ENCODE data around the gene VSIG10.
"Not testable (repeated sequence)": the region's sequence is repeated elsewhere in the genome, so short reads cannot be mapped to it uniquely, and the experiment has no call there.

DNA sequence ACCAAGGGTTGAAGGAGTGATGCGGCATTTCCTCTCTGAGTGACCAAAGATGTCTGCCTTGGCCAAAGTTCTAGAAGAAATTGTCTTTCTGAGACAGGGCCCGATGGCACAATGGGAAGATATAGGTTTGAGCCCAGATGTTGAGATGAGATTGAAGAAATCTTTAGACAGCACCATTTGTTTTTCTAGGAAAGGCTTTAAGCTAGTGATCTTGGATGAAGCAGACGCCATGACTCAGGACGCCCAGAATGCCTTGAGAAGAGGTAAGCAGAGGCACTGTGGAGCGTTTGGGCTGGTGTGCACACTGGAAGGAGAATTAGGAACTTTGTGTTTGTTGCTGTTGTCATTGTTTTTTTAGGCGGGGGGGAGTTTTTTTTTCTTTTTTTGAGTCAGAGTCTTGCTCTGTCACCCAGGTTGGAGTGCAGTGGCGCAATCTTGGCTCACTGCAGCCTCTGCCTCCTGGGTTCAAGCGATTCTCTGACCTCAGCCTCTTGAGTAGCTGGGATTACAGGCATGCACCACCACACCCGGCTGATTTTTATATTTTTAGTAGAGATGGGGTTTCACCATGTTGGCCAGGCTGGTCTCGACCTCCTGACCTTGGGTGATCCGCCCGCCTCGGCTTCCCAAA is 81.6 kb downstream of the VSIG10 start:
- TF ChIP-seq, protein P1, sequence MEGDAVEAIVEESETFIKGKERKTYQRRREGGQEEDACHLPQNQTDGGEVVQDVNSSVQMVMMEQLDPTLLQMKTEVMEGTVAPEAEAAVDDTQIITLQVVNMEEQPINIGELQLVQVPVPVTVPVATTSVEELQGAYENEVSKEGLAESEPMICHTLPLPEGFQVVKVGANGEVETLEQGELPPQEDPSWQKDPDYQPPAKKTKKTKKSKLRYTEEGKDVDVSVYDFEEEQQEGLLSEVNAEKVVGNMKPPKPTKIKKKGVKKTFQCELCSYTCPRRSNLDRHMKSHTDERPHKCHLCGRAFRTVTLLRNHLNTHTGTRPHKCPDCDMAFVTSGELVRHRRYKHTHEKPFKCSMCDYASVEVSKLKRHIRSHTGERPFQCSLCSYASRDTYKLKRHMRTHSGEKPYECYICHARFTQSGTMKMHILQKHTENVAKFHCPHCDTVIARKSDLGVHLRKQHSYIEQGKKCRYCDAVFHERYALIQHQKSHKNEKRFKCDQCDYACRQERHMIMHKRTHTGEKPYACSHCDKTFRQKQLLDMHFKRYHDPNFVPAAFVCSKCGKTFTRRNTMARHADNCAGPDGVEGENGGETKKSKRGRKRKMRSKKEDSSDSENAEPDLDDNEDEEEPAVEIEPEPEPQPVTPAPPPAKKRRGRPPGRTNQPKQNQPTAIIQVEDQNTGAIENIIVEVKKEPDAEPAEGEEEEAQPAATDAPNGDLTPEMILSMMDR (IDR thresholded peaks at IDR 0.05; ENCODE audit: poor library complexity): not testable (repeated sequence)
- not testable (repeated sequence) for TF ChIP-seq EZH2 (IDR thresholded peaks at IDR 0.05; ENCODE audit: borderline replicate concordance)
